Measurements from ENCODE around the gene MED28. TPM values are rescaled to one million over a fixed set of nuclear protein-coding genes. Genes with fewer than 3 reads are reported as not detected.

The MED28 gene
- total and polyA plus RNA-seq, 2 of the 4 experiments (the other 2 are of a cell fraction): 8.8 to 9.3 TPM

DNA sequence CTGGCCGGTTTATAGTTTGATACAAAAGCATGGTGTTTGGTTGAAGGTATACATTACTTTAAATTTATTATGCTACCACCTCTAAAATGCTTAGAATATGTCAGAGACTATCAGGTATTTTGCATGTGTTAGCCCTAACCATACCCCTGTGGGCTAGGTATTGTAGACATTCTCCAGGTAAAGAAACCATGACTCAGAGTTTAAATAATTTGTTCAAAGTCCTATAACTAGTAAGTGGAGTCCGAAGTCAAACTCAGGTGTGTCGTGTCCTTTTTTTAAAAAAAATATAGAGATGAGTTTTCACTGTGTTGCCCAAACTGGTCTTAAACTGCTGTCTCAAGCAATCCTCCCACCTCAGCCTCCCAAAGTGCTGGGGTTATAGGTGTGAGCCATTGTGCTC, 25.1 kb upstream of the MED28 start:
- Histone ChIP-seq H3K56ac (ENCODE audit: extremely low read depth, insufficient read depth, low read length) (no peak overlapping the region), H3K79me1 (ENCODE audit: low read depth in 1 of 2, low read length in 2 of 2) (no peaks in the 10 kb centered on the region), H3K9ac (ENCODE audit: low read depth, low read length) (no peak overlapping the region), H2BK5ac (ENCODE audit: low read depth, low read length, poor library complexity, severe bottlenecking) (no peak overlapping the region), H2BK120ac (ENCODE audit: low read depth, low read length) (no peak overlapping the region), H3K27ac (ENCODE audit: insufficient read depth, low read length) (no peak overlapping the region), H3K9me3 (ENCODE audit: control insufficient read depth, insufficient read depth, low read length) (no peaks in the 10 kb centered on the region), H3K14ac (replicated peaks; ENCODE audit: low read depth, low read length) (no peak overlapping the region), H3K23ac (ENCODE audit: low read depth, low read length) (no peak overlapping the region), H4K91ac (ENCODE audit: insufficient read depth, low read depth, low read length) (no peak overlapping the region), H3K4ac (ENCODE audit: low read depth, low read length) (no peak overlapping the region), H3K4me2 (ENCODE audit: low read depth, low read length) (no peak overlapping the region), H3K27me3 (ENCODE audit: control insufficient read depth, insufficient read depth, low read length) (no peaks in the 10 kb centered on the region), H3K9me1 (ENCODE audit: insufficient read depth, low read length) (no peaks in the 10 kb centered on the region; the same call in 1 of the 2 replicates), H4K8ac (ENCODE audit: low read depth in 2 of 2, low read length in 2 of 2) (no peak overlapping the region), H2AK5ac (ENCODE audit: low read depth, low read length) (no peak overlapping the region), H4K20me1 (ENCODE audit: insufficient read depth, low read length) (no peaks in the 10 kb centered on the region), H2BK20ac (ENCODE audit: low read depth, low read length) (no peak overlapping the region), H3K18ac (ENCODE audit: low read depth, low read length) (no peak overlapping the region), H3K4me1 (ENCODE audit: control insufficient read depth, insufficient read depth, low read length) (no peaks in the 10 kb centered on the region), H2AK9ac (replicated peaks; ENCODE audit: low read depth, low read length, poor library complexity) (no peak overlapping the region), H4K5ac (ENCODE audit: low read depth, low read length) (no peak overlapping the region), H3K36me3 (ENCODE audit: control insufficient read depth, insufficient read depth, low read length) (peaks cover 23% of the 10 kb centered on the region), H3K4me3 (ENCODE audit: insufficient read depth, low read depth, low read length) (no peak overlapping the region), H2AFZ (replicated peaks; ENCODE audit: low read length, poor library complexity) (no peak overlapping the region), H2BK15ac (ENCODE audit: low read depth, low read length) (no peak overlapping the region)
- CTCF ChIA-PET: interaction anchor here (0.6 kb wide), 1 partner anchor 70 kb away, joined by 4 read pairs; no protein-coding TSS in a partner anchor
- intact Hi-C loops (cut with micrococcal nuclease) (no loop called here), dilution Hi-C loops (cut with HindIII; ENCODE audit: low sequenced_read_pairs, unreplicated experiment) (no loop called here), in situ Hi-C loops (cut with MboI; ENCODE audit: low sequenced_read_pairs) (loop anchor here (25.0 kb wide), 2 partner anchors 223 to 423 kb away; partner anchors contain the start of genes DCAF16, LCORL and NCAPG)
- ATAC-seq (ENCODE audit: low read depth) (no peak), DNase-seq (no peak)
- no peak for TF ChIP-seq POLR2A (IDR thresholded peaks at IDR 0.05; ENCODE audit: low read depth, low read length)
- TF ChIP-seq FOS (IDR thresholded peaks at IDR 0.05; ENCODE audit: low read depth, low read length): no peak
- TF ChIP-seq, protein P1, sequence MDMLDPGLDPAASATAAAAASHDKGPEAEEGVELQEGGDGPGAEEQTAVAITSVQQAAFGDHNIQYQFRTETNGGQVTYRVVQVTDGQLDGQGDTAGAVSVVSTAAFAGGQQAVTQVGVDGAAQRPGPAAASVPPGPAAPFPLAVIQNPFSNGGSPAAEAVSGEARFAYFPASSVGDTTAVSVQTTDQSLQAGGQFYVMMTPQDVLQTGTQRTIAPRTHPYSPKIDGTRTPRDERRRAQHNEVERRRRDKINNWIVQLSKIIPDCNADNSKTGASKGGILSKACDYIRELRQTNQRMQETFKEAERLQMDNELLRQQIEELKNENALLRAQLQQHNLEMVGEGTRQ (IDR thresholded peaks at IDR 0.05; ENCODE audit: low read depth, low read length): no peak
- TF ChIP-seq CEBPB (IDR thresholded peaks at IDR 0.05; ENCODE audit: low read depth, low read length): no peak
- TF ChIP-seq MAFK (IDR thresholded peaks at IDR 0.05; ENCODE audit: low read depth, low read length): no peak
- no peak for TF ChIP-seq MAZ (IDR thresholded peaks at IDR 0.05; ENCODE audit: borderline replicate concordance, low read depth, low read length)
- no peak for TF ChIP-seq RFX5 (IDR thresholded peaks at IDR 0.05; ENCODE audit: low read depth, low read length)
- TF ChIP-seq, protein P2, sequence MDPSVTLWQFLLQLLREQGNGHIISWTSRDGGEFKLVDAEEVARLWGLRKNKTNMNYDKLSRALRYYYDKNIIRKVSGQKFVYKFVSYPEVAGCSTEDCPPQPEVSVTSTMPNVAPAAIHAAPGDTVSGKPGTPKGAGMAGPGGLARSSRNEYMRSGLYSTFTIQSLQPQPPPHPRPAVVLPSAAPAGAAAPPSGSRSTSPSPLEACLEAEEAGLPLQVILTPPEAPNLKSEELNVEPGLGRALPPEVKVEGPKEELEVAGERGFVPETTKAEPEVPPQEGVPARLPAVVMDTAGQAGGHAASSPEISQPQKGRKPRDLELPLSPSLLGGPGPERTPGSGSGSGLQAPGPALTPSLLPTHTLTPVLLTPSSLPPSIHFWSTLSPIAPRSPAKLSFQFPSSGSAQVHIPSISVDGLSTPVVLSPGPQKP (IDR thresholded peaks at IDR 0.05; ENCODE audit: borderline replicate concordance, low read depth, low read length): no peak
- TF ChIP-seq, protein P3, sequence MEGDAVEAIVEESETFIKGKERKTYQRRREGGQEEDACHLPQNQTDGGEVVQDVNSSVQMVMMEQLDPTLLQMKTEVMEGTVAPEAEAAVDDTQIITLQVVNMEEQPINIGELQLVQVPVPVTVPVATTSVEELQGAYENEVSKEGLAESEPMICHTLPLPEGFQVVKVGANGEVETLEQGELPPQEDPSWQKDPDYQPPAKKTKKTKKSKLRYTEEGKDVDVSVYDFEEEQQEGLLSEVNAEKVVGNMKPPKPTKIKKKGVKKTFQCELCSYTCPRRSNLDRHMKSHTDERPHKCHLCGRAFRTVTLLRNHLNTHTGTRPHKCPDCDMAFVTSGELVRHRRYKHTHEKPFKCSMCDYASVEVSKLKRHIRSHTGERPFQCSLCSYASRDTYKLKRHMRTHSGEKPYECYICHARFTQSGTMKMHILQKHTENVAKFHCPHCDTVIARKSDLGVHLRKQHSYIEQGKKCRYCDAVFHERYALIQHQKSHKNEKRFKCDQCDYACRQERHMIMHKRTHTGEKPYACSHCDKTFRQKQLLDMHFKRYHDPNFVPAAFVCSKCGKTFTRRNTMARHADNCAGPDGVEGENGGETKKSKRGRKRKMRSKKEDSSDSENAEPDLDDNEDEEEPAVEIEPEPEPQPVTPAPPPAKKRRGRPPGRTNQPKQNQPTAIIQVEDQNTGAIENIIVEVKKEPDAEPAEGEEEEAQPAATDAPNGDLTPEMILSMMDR (conservative IDR thresholded peaks at IDR 0.05; ENCODE audit: low read depth, low read length): no peak
- TF ChIP-seq RCOR1 (IDR thresholded peaks at IDR 0.05; ENCODE audit: insufficient replicate concordance, low read length): no peak
- no peak for TF ChIP-seq MXI1 (IDR thresholded peaks at IDR 0.05; ENCODE audit: borderline replicate concordance, low read depth, low read length)
- WGBS, 2 experiments (ENCODE audit: extremely low coverage in 2 of 2, insufficient read length in 1 of 2): no CpG with 5 or more reads among the region's 3 CpGs
- POLR2A ChIA-PET (ENCODE audit: unreplicated experiment): no interaction called here
- BruUV-seq (replicated peaks): no TSS peak
